Mesenchymal stem cell (in vitro differentiated cells and primary cell): ENCODE data around the gene LSM4.

Experiments
- DNase-seq: peaks from one replicate; pipeline ENCODE4 v3.0.0-alpha.2; 2013
- H2AFZ ChIP-seq: one replicate; pipeline ENCODE4 v1.6.1; 2013; ENCODE audit warnings: low read depth, mild to moderate bottlenecking, control low read depth, inconsistent platforms, low read length, moderate library complexity
- H2AK5ac ChIP-seq: 2 replicates; pipeline ENCODE4 v1.6.1; 2013; ENCODE audit warnings: low read length, moderate library complexity, mild to moderate bottlenecking, inconsistent platforms; ENCODE audit not compliant: severe bottlenecking
- H2BK120ac ChIP-seq: one replicate; pipeline ENCODE4 v1.6.1; 2013; ENCODE audit warnings: low read depth, mild to moderate bottlenecking, inconsistent platforms, low read length, moderate library complexity
- H2BK12ac ChIP-seq, 2 experiments: one replicate each; pipeline ENCODE4 v1.6.1; 2013; ENCODE audit warnings: inconsistent platforms in 2 of 2, low read length in 2 of 2, mild to moderate bottlenecking in 2 of 2, moderate library complexity in 2 of 2, control low read depth in 1 of 2
- H2BK15ac ChIP-seq: one replicate; pipeline ENCODE4 v1.6.1; 2013; ENCODE audit warnings: mild to moderate bottlenecking, low read depth, inconsistent platforms; ENCODE audit not compliant: poor library complexity, severe bottlenecking
- H2BK5ac ChIP-seq: 2 replicates; pipeline ENCODE4 v1.6.1; 2013; ENCODE audit warnings: low read depth, mild to moderate bottlenecking, low read length, control low read depth, inconsistent platforms; ENCODE audit not compliant: poor library complexity, severe bottlenecking
- H3K14ac ChIP-seq, 2 experiments: one replicate each; pipeline ENCODE4 v1.6.1; 2013; ENCODE audit warnings: inconsistent platforms in 2 of 2, low read length in 2 of 2, control low read depth in 1 of 2, mild to moderate bottlenecking in 1 of 2, moderate library complexity in 1 of 2
- H3K18ac ChIP-seq, 2 experiments: one replicate each; pipeline ENCODE4 v1.6.1; 2013; ENCODE audit warnings: inconsistent platforms in 2 of 2, low read length in 2 of 2, control low read depth in 1 of 2, low read depth in 1 of 2, mild to moderate bottlenecking in 1 of 2
- H3K23ac ChIP-seq, 2 experiments: one replicate each; pipeline ENCODE4 v1.6.1; 2013; ENCODE audit warnings: inconsistent platforms in 2 of 2, low read length in 2 of 2, mild to moderate bottlenecking in 2 of 2, moderate library complexity in 2 of 2, control low read depth in 1 of 2
- H3K27ac ChIP-seq: 2 replicates; pipeline ENCODE4 v1.5.1; 2013; ENCODE audit warnings: mild to moderate bottlenecking, moderate library complexity, low read length, control low read depth, inconsistent platforms; ENCODE audit not compliant: poor library complexity, severe bottlenecking
- H3K27me3 ChIP-seq, 2 experiments: 2 replicates each; pipeline versions ENCODE4 v1.6.1 to v1.7.0; 2013; ENCODE audit warnings: low read length in 2 of 2, mild to moderate bottlenecking in 2 of 2, moderate library complexity in 2 of 2, control low read depth in 1 of 2, inconsistent platforms in 1 of 2; ENCODE audit not compliant: control insufficient read depth in 1 of 2, insufficient read depth in 1 of 2
- H3K36me3 ChIP-seq, 2 experiments: 2 replicates each; pipeline versions ENCODE4 v1.6.1 to v1.7.0; 2013; ENCODE audit warnings: low read length in 2 of 2, control low read depth in 1 of 2, inconsistent platforms in 1 of 2, low read depth in 1 of 2, mild to moderate bottlenecking in 1 of 2; ENCODE audit not compliant: insufficient read depth in 2 of 2, control insufficient read depth in 1 of 2
- H3K4ac ChIP-seq, 2 experiments: one replicate each; pipeline ENCODE4 v1.6.1; 2013; ENCODE audit warnings: inconsistent platforms in 2 of 2, low read length in 2 of 2, mild to moderate bottlenecking in 2 of 2, moderate library complexity in 2 of 2, control low read depth in 1 of 2, low read depth in 1 of 2
- H3K4me1 ChIP-seq: 2 replicates; pipeline ENCODE4 v1.6.1; 2013; ENCODE audit warnings: low read depth, low read length, control low read depth; ENCODE audit not compliant: control insufficient read depth, insufficient read depth
- H3K4me2 ChIP-seq: 2 replicates; pipeline ENCODE4 v1.6.1; 2013; ENCODE audit warnings: low read length, mild to moderate bottlenecking, inconsistent platforms; ENCODE audit not compliant: poor library complexity, severe bottlenecking
- H3K4me3 ChIP-seq, 2 experiments: 2 replicates each; pipeline versions ENCODE4 v1.5.1 to v1.7.0; 2013; ENCODE audit warnings: low read length in 2 of 2, mild to moderate bottlenecking in 2 of 2, control low read depth in 1 of 2, low read depth in 1 of 2; ENCODE audit not compliant: insufficient read depth in 1 of 2
- H3K79me1 ChIP-seq: replicated peaks from 2 replicates; pipeline ENCODE4 v1.6.1; 2013; ENCODE audit warnings: mild to moderate bottlenecking, control low read depth, low read length, inconsistent platforms; ENCODE audit not compliant: poor library complexity, severe bottlenecking
- H3K9ac ChIP-seq: 2 replicates; pipeline ENCODE4 v1.7.0; 2013; ENCODE audit warnings: mild to moderate bottlenecking, low read length, moderate library complexity
- H3K9me3 ChIP-seq: 2 replicates; pipeline ENCODE4 v1.7.0; 2013; ENCODE audit warnings: mild to moderate bottlenecking, low read length; ENCODE audit not compliant: control insufficient read depth
- H4K8ac ChIP-seq: one replicate; pipeline ENCODE4 v1.6.1; 2013; ENCODE audit warnings: inconsistent platforms, mild to moderate bottlenecking, low read length, moderate library complexity
- H4K91ac ChIP-seq: one replicate; pipeline ENCODE4 v1.6.1; 2013; ENCODE audit warnings: mild to moderate bottlenecking, low read length, inconsistent platforms
- WGBS: methylation state at CpG from one replicate; pipeline ENCODE4 v1.1.7; 2013; ENCODE audit warnings: mixed read lengths; 5-methylcytosine and 5-hydroxymethylcytosine counted together

The LSM4 gene

DNA sequence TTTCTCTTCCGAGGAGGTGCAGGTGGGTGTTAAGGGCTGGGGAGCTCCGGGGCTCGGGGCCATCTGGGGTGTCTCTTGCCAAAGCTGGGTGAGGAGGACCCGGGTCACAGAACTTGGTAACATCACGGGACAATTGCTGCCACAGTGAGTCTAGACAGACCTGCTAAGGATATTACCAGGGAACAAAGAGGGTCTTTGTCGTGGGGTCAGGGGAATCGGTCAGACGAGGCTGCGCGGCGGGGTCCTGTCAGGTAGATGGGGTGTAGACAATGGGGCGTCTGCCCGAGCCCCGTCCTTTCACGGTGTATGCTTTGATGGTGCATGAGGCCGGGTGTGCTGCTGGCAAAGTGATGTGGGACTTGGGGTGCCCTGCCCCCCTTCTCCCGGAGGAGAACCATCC, 25.3 kb upstream of the LSM4 start:
- Histone ChIP-seq H2BK120ac (no peak overlapping the region), H3K23ac (no peak overlapping the region), H3K79me1 (peaks cover 30% of the 10 kb centered on the region), H3K4me2 (no peak overlapping the region), H2BK15ac (peak overlapping the region; percentile 68), H2AFZ (no peak overlapping the region), H3K4me3 (no peak overlapping the region), H2AK5ac (no peak overlapping the region), H3K14ac (no peak overlapping the region), H3K27me3 (no peaks in the 10 kb centered on the region), H2BK5ac (no peak overlapping the region), H3K4me1 (peaks cover 2% of the 10 kb centered on the region), H4K8ac (no peak overlapping the region), H3K4ac (no peak overlapping the region), H3K18ac (no peak overlapping the region), H2BK12ac (no peak overlapping the region), H3K9me3 (no peaks in the 10 kb centered on the region), H4K91ac (peak overlapping the region; percentile 72), H3K36me3 (peaks cover 27 to 40% of the 10 kb centered on the region in 2 experiments), H3K9ac (no peak overlapping the region), H3K27ac (no peak overlapping the region)
- no peak for DNase-seq
- WGBS: 95% methylated on average over 17 of the region's 17 CpGs

DNA sequence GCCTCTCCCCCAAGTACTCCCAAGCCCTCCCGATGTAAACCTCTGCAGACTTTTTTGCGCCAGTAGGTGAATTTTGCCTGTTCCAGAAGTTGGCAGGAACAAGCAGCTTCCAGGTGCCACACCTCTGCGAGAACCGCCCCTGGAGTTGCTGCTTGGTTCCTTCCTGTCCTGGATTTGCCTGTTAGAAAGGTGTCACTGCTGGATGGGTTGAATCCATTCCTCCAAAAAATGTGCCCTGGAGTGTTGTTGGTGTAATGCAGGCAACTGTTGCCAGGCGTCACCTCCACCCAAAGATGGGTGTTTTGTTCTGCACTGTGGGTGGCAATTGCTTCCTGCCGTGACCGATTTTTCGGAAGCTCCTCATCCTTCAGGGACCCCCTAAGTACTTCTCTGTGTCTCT, 23.2 kb upstream of the LSM4 start:
- Histone ChIP-seq H3K27me3 (no peaks in the 10 kb centered on the region), H3K14ac (no peak overlapping the region), H4K8ac (no peak overlapping the region), H2BK120ac (no peak overlapping the region), H3K4me3 (no peak overlapping the region), H3K23ac (no peak overlapping the region), H3K18ac (no peak overlapping the region), H2BK5ac (no peak overlapping the region), H3K4me1 (peaks cover 14% of the 10 kb centered on the region), H3K4me2 (no peak overlapping the region), H2AK5ac (no peak overlapping the region), H2BK15ac (no peak overlapping the region), H2AFZ (no peak overlapping the region), H3K9me3 (no peaks in the 10 kb centered on the region), H3K36me3 (peaks cover 38 to 47% of the 10 kb centered on the region in 2 experiments), H3K4ac (no peak overlapping the region), H3K27ac (no peak overlapping the region), H3K9ac (no peak overlapping the region), H3K79me1 (peaks cover 39% of the 10 kb centered on the region), H4K91ac (no peak overlapping the region), H2BK12ac (no peak overlapping the region)
- no peak for DNase-seq
- WGBS: 69% methylated on average over 8 of the region's 8 CpGs

DNA sequence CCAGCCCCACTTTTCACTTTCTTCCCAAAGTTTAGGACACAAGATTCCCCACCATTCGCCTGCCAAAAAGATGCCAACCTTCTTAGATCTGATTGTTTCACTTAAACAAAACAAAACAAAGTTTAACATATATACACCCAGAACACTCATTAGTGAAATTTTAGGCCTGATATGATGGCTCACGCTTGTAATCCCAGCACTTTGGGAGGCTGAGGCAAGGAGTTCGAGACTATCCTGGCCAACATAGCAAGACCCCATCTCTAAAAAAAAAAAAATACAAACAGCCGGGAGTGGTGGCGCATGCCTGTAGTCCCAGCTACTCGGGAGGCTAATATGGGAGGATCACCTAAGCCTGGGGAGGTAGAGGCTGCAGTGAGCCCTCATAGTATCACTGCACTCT, 22.4 kb upstream of the LSM4 start:
- Histone ChIP-seq H3K23ac (no peak overlapping the region), H3K27me3 (no peaks in the 10 kb centered on the region), H3K4me3 (no peak overlapping the region), H3K18ac (no peak overlapping the region), H2BK15ac (no peak overlapping the region), H3K4me2 (no peak overlapping the region), H4K91ac (no peak overlapping the region), H3K27ac (no peak overlapping the region), H3K9ac (no peak overlapping the region), H3K4ac (no peak overlapping the region), H2BK12ac (no peak overlapping the region), H2AK5ac (no peak overlapping the region), H2BK5ac (no peak overlapping the region), H3K14ac (no peak overlapping the region), H2BK120ac (no peak overlapping the region), H2AFZ (no peak overlapping the region), H3K36me3 (peaks cover 33 to 42% of the 10 kb centered on the region in 2 experiments), H3K9me3 (no peaks in the 10 kb centered on the region), H4K8ac (no peak overlapping the region), H3K79me1 (peaks cover 41% of the 10 kb centered on the region), H3K4me1 (peaks cover 17% of the 10 kb centered on the region)
- WGBS: over 99% methylated on average over 6 of the region's 6 CpGs
- no peak for DNase-seq

DNA sequence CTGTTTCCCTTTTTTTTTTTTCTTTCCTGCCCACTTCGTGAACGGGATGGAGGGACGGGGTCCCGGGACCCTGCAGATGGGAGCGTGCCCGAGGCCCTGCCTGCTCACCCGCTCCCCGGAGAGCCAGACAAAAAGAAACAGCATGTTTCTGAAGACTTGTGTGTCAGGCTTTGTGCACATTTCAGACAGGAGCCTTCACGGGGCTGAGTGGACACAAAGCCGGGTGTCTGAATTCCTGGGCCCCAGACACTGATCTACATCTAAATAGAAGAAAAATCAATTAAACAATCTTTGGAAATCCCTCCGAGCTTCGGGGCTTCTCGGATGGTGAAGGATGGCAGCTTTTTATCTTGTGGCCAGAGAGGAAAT, 21.7 kb upstream of the LSM4 start:
- no peaks in the 10 kb centered on the region for H3K9me3 ChIP-seq

More for the DNA sequence above, 21.7 kb upstream of the LSM4 start:
- Histone ChIP-seq H4K91ac (no peak overlapping the region), H3K27ac (no peak overlapping the region), H3K4me1 (peaks cover 22% of the 10 kb centered on the region), H2BK15ac (no peak overlapping the region), H3K4me3 (no peak overlapping the region), H3K79me1 (peaks cover 37% of the 10 kb centered on the region), H2BK5ac (no peak overlapping the region), H2AK5ac (no peak overlapping the region), H3K18ac (no peak overlapping the region), H3K14ac (no peak overlapping the region), H3K4me2 (no peak overlapping the region), H2AFZ (no peak overlapping the region), H3K27me3 (no peaks in the 10 kb centered on the region), H3K9ac (peak overlapping the region; percentile 12), H3K4ac (no peak overlapping the region), H2BK12ac (no peak overlapping the region), H3K36me3 (peaks cover 30 to 41% of the 10 kb centered on the region in 2 experiments), H4K8ac (no peak overlapping the region), H2BK120ac (no peak overlapping the region), H3K23ac (no peak overlapping the region)
- DNase-seq: no peak
- WGBS: 77% methylated on average over 11 of the region's 13 CpGs
